Stimulated activated CD8-positive, alpha-beta memory T cell treated with anti-CD3 and anti-CD28 coated beads, Interleukin-7, amount 100 ng/mL, for 24 hours (primary cell): ENCODE results near the gene SDCCAG8.

Experiments
- DNase-seq: peaks from one replicate; pipeline ENCODE4 v3.0.0-alpha.2; 2020; ENCODE audit warnings: low read depth

Gene SDCCAG8

DNA sequence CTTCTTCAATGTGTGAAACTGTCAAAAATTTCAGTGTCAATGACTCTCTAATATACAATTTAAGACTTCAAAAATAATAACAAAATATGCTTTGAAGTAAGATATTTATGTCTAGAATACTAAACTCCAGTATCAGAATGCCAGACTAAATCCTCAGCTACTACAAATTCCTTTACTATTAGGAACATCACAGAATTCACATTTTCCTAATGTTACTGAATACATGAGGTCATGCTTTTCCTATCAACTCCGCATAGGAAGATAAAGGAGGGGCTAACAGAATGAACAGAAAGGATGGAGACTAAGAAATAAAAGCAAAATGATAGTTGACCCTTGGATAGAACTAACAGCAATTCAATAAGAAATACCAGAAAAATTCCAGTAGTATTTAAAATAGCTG, 292.7 kb downstream of the SDCCAG8 start:
- no peak for DNase-seq

DNA sequence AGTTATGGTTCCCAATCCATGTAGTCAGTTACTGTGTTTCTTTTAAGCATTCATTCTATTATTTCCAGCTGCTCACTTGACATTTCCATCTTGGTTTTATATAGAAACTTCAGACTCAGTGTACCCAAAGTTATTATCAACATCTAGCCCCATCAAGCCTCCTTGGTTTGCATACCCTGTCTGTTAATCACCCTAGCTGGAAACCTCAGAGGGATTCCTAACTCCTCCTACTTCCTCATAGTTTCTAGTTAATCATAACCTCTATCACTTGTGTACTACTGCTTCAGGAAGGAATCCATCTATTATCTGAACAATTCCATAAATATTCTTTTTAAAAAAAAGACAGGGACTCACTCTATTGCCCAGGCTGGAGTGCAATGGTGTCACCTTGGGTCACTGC, 293.3 kb downstream of the SDCCAG8 start:
- DNase-seq, result no peak
